GM12878 (cell line): ENCODE data around the gene COG1. TPM values are rescaled to one million over a fixed set of nuclear protein-coding genes. Genes with fewer than 3 reads are reported as not detected.

ENCODE experiments used
- ATAC-seq: fragments of 200-7000 bp; cut with Tn5 transposase; 3 replicates; pipeline ENCODE4 v1.9.1; 2020; ENCODE audit warnings: mild to moderate bottlenecking, moderate library complexity
- BruUV-seq: library from RNA; stranded (reverse); fragments of 400-500 nt; replicated peaks from 2 replicates; lab custom pipeline; 2021; lab: Mats Ljungman, UMichigan
- CTCF ChIA-PET: fragments of 300-600 bp; sonication (Branson Sonifier 250); formaldehyde crosslinking; extraction: SDS; loops from one replicate; lab custom pipeline; 2021; ENCODE audit warnings: inconsistent platforms; lab: Yijun Ruan, JAX
- POLR2A ChIA-PET: fragments of 350-600 bp; formaldehyde crosslinking; extraction: SDS; loops from one replicate; lab custom pipeline; 2021; ENCODE audit warnings: inconsistent platforms; lab: Charles Lee
- RAD21 ChIA-PET: fragments of 300-600 bp; sonication (Branson Sonifier 250); formaldehyde crosslinking; loops from one replicate; lab custom pipeline; 2023; ENCODE audit warnings: antibody characterized with exemption; ENCODE audit not compliant: unreplicated experiment; lab: Charles Lee
- SMC1A ChIA-PET: fragments of 300-600 bp; sonication (Branson Sonifier 250); formaldehyde crosslinking; loops from one replicate; lab custom pipeline; 2023; ENCODE audit not compliant: unreplicated experiment, uncharacterized antibody; lab: Charles Lee
- DNase-seq: peaks from one replicate; pipeline ENCODE4 v3.0.0-alpha.2; 2011; ENCODE audit warnings: low read depth, low spot score
- FAIRE-seq: peaks from 3 replicates; lab custom pipeline; 2011; peaks lifted over from hg19 to GRCh38; lab: Jason Lieb, UNC
- H2AFZ ChIP-seq: 2 replicates; pipeline ENCODE4 v1.6.0; 2011; ENCODE audit warnings: low read depth, low read length, control low read depth; ENCODE audit not compliant: control insufficient read depth
- H3K27ac ChIP-seq: 2 replicates; pipeline ENCODE4 v1.5.1; 2011; ENCODE audit warnings: control low read depth; ENCODE audit not compliant: control insufficient read depth, insufficient read depth
- H3K27me3 ChIP-seq, 2 experiments: replicated peaks in 1 of 2; 2 replicates each; pipeline versions ENCODE4 v1.6.0 to v1.6.1; 2011; ENCODE audit warnings: low read length in 1 of 2; ENCODE audit not compliant: control insufficient read depth in 2 of 2, insufficient read depth in 2 of 2
- H3K36me3 ChIP-seq, 2 experiments: 2 replicates each; pipeline ENCODE4 v1.5.1; 2011; ENCODE audit warnings: low read length in 1 of 2; ENCODE audit not compliant: control insufficient read depth in 2 of 2, insufficient read depth in 2 of 2
- H3K4me1 ChIP-seq: 2 replicates; pipeline ENCODE4 v1.6.1; 2011; ENCODE audit warnings: mild to moderate bottlenecking, low read length, moderate library complexity, mixed read lengths; ENCODE audit not compliant: control insufficient read depth, insufficient read depth
- H3K4me2 ChIP-seq: 2 replicates; pipeline ENCODE4 v1.6.0; 2011; ENCODE audit warnings: control low read depth; ENCODE audit not compliant: control insufficient read depth, insufficient read depth
- H3K4me3 ChIP-seq: fragments of 200-600 bp; sonication (generic); 2 replicates; pipeline ENCODE4 v1.5.1; 2016
- H3K79me2 ChIP-seq: 2 replicates; pipeline ENCODE4 v1.6.0; 2011; ENCODE audit warnings: low read length; ENCODE audit not compliant: control insufficient read depth, insufficient read depth
- H3K9ac ChIP-seq: 2 replicates; pipeline ENCODE4 v1.8.0; 2011; ENCODE audit warnings: low read length, control low read depth, mixed read lengths; ENCODE audit not compliant: control insufficient read depth, insufficient read depth
- H3K9me3 ChIP-seq: replicated peaks from 3 replicates; pipeline ENCODE4 v1.5.1; 2011; ENCODE audit warnings: mild to moderate bottlenecking, low read length; ENCODE audit not compliant: control insufficient read depth, insufficient read depth
- H4K20me1 ChIP-seq: 2 replicates; pipeline ENCODE4 v1.6.0; 2011; ENCODE audit not compliant: control insufficient read depth, insufficient read depth
- CHD1 ChIP-seq: IDR thresholded peaks from 2 replicates; pipeline ENCODE4 v1.6.1; 2012; ENCODE audit warnings: low read depth, low read length, improper control_type of control experiment
- CREM ChIP-seq: IDR thresholded peaks from 2 replicates; pipeline ENCODE4 v1.6.1; 2014; ENCODE audit warnings: antibody characterized with exemption, low read depth
- FOXK2 ChIP-seq: fragments of 450-650 bp; IDR thresholded peaks from 2 replicates; pipeline ENCODE4 v1.6.1; 2017; ENCODE audit warnings: mild to moderate bottlenecking, moderate library complexity
- MTA2 ChIP-seq: fragments of 450-650 bp; IDR thresholded peaks from 2 replicates; pipeline ENCODE4 v1.6.1; 2016; ENCODE audit warnings: low read depth, mild to moderate bottlenecking, moderate library complexity
- NBN ChIP-seq: fragments of 450-650 bp; IDR thresholded peaks from 2 replicates; pipeline ENCODE4 v1.6.1; 2016
- NR2F1 ChIP-seq: fragments of 450-650 bp; conservative IDR thresholded peaks from 2 replicates; pipeline ENCODE4 v1.6.1; 2017; ENCODE audit warnings: mild to moderate bottlenecking
- POLR2AphosphoS5 ChIP-seq: IDR thresholded peaks from 2 replicates; pipeline ENCODE4 v1.6.1; 2011; ENCODE audit warnings: mild to moderate bottlenecking, low read length, inconsistent platforms
- RAD51 ChIP-seq: fragments of 450-650 bp; IDR thresholded peaks from 2 replicates; pipeline ENCODE4 v1.6.1; 2016; ENCODE audit warnings: moderate library complexity, mild to moderate bottlenecking, inconsistent platforms
- SMAD1 ChIP-seq: fragments of 450-650 bp; IDR thresholded peaks from 2 replicates; pipeline ENCODE4 v1.6.1; 2018; ENCODE audit warnings: mild to moderate bottlenecking, low read depth; ENCODE audit not compliant: partially characterized antibody
- SP1 ChIP-seq: IDR thresholded peaks from one replicate; pipeline ENCODE4 v1.6.1; 2011; ENCODE audit warnings: low read depth, low read length
- STAT3 ChIP-seq: IDR thresholded peaks from 2 replicates; pipeline ENCODE4 v1.6.1; 2011; ENCODE audit warnings: low read depth, low read length, improper control_type of control experiment
- YBX1 ChIP-seq: fragments of 450-650 bp; IDR thresholded peaks from 2 replicates; pipeline ENCODE4 v1.6.1; 2016; ENCODE audit warnings: antibody characterized with exemption
- WGBS: methylation state at CpG from one replicate; pipeline ENCODE4 v1.1.6; 2016; ENCODE audit warnings: low lambda C conversion rate; ENCODE audit not compliant: insufficient replicate concordance, insufficient coverage; ENCODE audit errors: missing lambda C conversion rate; 5-methylcytosine and 5-hydroxymethylcytosine counted together
- in situ Hi-C: fragments of 300-500 bp; cut with MboI; formaldehyde crosslinking; loops from 9 replicates; pipeline ENCODE4 v1.14.3; 2018; ENCODE audit warnings: mixed read lengths
- intact Hi-C: fragments of 100-400 bp; cut with micrococcal nuclease; formaldehyde crosslinking; loops from one replicate; pipeline ENCODE4 v1.14.2; 2022; ENCODE audit not compliant: unreplicated experiment
- polyA plus RNA-seq, 11 experiments: library from polyadenylated mRNA; depleted of rRNA in 4 of 11; unstranded in 6 of 11; stranded (reverse) in 5 of 11; fragments of >200 nt; fragmentation: Nextera tagmentation in 4 of 11; fragmentation: Illumina TruSeq in 1 of 11; extraction: Ambion mirVana in 4 of 11; extraction: Trizol in 1 of 11; gene quantifications; 1 replicate in 1 of 11; 2 replicates in 10 of 11; pipeline versions ENCODE4 v1.2.1 to v1.2.3, GENCODE V29; 2011 to 2016; ENCODE audit warnings: inconsistent platforms in 2 of 11, missing spikeins in 2 of 11, low read depth in 1 of 11
- total RNA-seq, 4 experiments: library from RNA; depleted of rRNA in 3 of 4; stranded (reverse); fragments of >200 nt in 3 of 4; fragmentation: Illumina TruSeq in 1 of 4; extraction: Trizol in 1 of 4; gene quantifications; 2 replicates each; pipeline versions ENCODE4 v1.2.1 to v1.2.3, GENCODE V29; 2013 to 2021
- TF ChIP-seq, protein P1 (sequence below): fragments of 450-650 bp; IDR thresholded peaks from 2 replicates; pipeline ENCODE4 v1.6.1; 2016; ENCODE audit warnings: mild to moderate bottlenecking
- TF ChIP-seq, protein P2 (sequence below), 3 experiments: IDR thresholded peaks in 2 of 3; conservative IDR thresholded peaks in 1 of 3; 2 replicates each; pipeline ENCODE4 v1.5.1; 2011; ENCODE audit warnings: low read depth in 3 of 3, low read length in 3 of 3, mild to moderate bottlenecking in 3 of 3, control low read depth in 2 of 3, moderate library complexity in 2 of 3, inconsistent platforms in 1 of 3, mixed read lengths in 1 of 3; ENCODE audit not compliant: control insufficient read depth in 2 of 3, insufficient read depth in 1 of 3; ENCODE audit errors: extremely low read depth in 1 of 3
- TF ChIP-seq, protein P3 (sequence below): fragments of 450-650 bp; IDR thresholded peaks from 2 replicates; pipeline ENCODE4 v1.6.1; 2017; ENCODE audit warnings: mild to moderate bottlenecking, moderate library complexity
- TF ChIP-seq, protein P4 (sequence below): fragments of 450-650 bp; IDR thresholded peaks from 2 replicates; pipeline ENCODE4 v1.6.1; 2017; ENCODE audit warnings: borderline replicate concordance

COG1 gene
- total and polyA plus RNA-seq, 10 of the 15 experiments (the other 5 are each of a cell fraction or from before 2014, with no cell fraction given) = 10.5 to 24.1 (median 18.1) TPM

DNA sequence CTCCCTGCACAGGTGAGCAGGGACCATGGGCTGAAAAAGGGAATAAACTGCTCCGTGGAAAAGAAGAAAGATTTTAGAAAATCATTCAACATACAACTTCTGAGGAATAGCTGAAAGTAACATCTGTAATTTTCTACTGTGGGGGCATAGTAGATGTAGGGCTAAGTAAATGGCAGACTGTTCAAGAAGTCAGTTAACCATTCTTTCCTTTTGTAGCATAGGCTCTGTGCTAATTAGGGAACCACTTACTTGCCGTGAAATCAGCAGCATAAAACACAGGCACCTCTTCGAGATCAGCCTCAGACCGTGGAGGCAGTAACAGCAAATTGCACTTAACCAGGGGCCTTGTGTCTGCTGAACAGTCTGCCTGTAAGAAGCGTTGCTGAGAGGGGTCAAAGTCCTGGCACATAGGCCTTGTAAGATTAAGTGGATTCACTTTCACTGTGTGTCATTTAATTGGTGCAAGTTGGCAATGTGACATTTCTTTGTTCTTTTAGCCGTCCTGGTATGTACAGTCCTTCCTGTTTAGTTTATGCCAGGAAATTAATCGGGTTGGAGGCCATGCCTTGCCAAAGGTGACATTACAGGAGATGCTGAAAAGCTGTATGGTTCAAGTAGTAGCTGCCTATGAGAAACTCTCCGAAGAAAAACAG lies 10.4 kb downstream of the COG1 start:
- ChIA-PET POLR2A (interaction anchor here (1.4 to 2.0 kb wide), 2 partner anchors 11 to 24 kb away, joined by 3 to 11 read pairs; partner anchors contain the start of gene COG1), SMC1A (interaction anchor here (1.0 to 2.8 kb wide), 14 partner anchors 9 to 167 kb away, joined by 3 to 16 read pairs (median 6); partner anchors contain the start of gene COG1), RAD21 (interaction anchor here (0.9 to 3.2 kb wide), 9 partner anchors 9 to 478 kb away, joined by 3 to 21 read pairs (median 4); a partner anchor contains a TSS), CTCF (interaction anchor here (0.7 to 4.7 kb wide), 13 partner anchors 12 to 477 kb away, joined by 3 to 20 read pairs (median 3); partner anchors contain the start of gene COG1)
- Histone ChIP-seq H3K9me3 (no peaks in the 10 kb centered on the region), H3K36me3 (peaks cover 28 to 47% of the 10 kb centered on the region in 2 experiments), H3K4me3 (no peak overlapping the region), H2AFZ (no peak overlapping the region), H4K20me1 (no peaks in the 10 kb centered on the region; the same call in 1 of the 2 replicates), H3K9ac (no peak overlapping the region), H3K27ac (no peak overlapping the region), H3K4me2 (no peak overlapping the region), H3K4me1 (no peaks in the 10 kb centered on the region), H3K79me2 (no peaks in the 10 kb centered on the region), H3K27me3 (no peaks in the 10 kb centered on the region)
- intact Hi-C loops (no loop called here), in situ Hi-C loops (no loop called here)
- FAIRE-seq = no peak
- DNase-seq = no peak
- WGBS = 77% methylated on average over 8 of the region's 8 CpGs
- no TSS peak for BruUV-seq
- peak; percentile 91 for ATAC-seq
- TF ChIP-seq, protein P1, sequence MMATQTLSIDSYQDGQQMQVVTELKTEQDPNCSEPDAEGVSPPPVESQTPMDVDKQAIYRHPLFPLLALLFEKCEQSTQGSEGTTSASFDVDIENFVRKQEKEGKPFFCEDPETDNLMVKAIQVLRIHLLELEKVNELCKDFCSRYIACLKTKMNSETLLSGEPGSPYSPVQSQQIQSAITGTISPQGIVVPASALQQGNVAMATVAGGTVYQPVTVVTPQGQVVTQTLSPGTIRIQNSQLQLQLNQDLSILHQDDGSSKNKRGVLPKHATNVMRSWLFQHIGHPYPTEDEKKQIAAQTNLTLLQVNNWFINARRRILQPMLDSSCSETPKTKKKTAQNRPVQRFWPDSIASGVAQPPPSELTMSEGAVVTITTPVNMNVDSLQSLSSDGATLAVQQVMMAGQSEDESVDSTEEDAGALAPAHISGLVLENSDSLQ = 0 out of 2 replicates have a peak, but pooled peaks have one; percentile 8
- TF ChIP-seq, protein P2, sequence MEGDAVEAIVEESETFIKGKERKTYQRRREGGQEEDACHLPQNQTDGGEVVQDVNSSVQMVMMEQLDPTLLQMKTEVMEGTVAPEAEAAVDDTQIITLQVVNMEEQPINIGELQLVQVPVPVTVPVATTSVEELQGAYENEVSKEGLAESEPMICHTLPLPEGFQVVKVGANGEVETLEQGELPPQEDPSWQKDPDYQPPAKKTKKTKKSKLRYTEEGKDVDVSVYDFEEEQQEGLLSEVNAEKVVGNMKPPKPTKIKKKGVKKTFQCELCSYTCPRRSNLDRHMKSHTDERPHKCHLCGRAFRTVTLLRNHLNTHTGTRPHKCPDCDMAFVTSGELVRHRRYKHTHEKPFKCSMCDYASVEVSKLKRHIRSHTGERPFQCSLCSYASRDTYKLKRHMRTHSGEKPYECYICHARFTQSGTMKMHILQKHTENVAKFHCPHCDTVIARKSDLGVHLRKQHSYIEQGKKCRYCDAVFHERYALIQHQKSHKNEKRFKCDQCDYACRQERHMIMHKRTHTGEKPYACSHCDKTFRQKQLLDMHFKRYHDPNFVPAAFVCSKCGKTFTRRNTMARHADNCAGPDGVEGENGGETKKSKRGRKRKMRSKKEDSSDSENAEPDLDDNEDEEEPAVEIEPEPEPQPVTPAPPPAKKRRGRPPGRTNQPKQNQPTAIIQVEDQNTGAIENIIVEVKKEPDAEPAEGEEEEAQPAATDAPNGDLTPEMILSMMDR (IDR thresholded peaks at IDR 0.05 in 2 of 3, conservative IDR thresholded peaks at IDR 0.05 in 1 of 3; ENCODE audit: control insufficient read depth in 2 of 3, extremely low read depth in 1 of 3, insufficient read depth in 1 of 3, low read depth in 3 of 3, low read length in 3 of 3) = no peak
- TF ChIP-seq, protein P3, sequence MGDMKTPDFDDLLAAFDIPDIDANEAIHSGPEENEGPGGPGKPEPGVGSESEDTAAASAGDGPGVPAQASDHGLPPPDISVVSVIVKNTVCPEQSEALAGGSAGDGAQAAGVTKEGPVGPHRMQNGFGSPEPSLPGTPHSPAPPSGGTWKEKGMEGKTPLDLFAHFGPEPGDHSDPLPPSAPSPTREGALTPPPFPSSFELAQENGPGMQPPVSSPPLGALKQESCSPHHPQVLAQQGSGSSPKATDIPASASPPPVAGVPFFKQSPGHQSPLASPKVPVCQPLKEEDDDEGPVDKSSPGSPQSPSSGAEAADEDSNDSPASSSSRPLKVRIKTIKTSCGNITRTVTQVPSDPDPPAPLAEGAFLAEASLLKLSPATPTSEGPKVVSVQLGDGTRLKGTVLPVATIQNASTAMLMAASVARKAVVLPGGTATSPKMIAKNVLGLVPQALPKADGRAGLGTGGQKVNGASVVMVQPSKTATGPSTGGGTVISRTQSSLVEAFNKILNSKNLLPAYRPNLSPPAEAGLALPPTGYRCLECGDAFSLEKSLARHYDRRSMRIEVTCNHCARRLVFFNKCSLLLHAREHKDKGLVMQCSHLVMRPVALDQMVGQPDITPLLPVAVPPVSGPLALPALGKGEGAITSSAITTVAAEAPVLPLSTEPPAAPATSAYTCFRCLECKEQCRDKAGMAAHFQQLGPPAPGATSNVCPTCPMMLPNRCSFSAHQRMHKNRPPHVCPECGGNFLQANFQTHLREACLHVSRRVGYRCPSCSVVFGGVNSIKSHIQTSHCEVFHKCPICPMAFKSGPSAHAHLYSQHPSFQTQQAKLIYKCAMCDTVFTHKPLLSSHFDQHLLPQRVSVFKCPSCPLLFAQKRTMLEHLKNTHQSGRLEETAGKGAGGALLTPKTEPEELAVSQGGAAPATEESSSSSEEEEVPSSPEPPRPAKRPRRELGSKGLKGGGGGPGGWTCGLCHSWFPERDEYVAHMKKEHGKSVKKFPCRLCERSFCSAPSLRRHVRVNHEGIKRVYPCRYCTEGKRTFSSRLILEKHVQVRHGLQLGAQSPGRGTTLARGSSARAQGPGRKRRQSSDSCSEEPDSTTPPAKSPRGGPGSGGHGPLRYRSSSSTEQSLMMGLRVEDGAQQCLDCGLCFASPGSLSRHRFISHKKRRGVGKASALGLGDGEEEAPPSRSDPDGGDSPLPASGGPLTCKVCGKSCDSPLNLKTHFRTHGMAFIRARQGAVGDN = peak; percentile 65; the same call in 1 of the 2 replicates
- TF ChIP-seq, protein P4, sequence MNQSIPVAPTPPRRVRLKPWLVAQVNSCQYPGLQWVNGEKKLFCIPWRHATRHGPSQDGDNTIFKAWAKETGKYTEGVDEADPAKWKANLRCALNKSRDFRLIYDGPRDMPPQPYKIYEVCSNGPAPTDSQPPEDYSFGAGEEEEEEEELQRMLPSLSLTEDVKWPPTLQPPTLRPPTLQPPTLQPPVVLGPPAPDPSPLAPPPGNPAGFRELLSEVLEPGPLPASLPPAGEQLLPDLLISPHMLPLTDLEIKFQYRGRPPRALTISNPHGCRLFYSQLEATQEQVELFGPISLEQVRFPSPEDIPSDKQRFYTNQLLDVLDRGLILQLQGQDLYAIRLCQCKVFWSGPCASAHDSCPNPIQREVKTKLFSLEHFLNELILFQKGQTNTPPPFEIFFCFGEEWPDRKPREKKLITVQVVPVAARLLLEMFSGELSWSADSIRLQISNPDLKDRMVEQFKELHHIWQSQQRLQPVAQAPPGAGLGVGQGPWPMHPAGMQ = no peak
- TF ChIP-seq STAT3 (no peak), POLR2AphosphoS5 (no peak), SP1 (no peak), NBN (peak; percentile 39; the same call in 1 of the 2 replicates), CREM (no peak), MTA2 (peak; percentile 34), NR2F1 (0 out of 2 replicates have a peak, but pooled peaks have one; percentile 11), YBX1 (no peak), SMAD1 (no peak), FOXK2 (0 out of 2 replicates have a peak, but pooled peaks have one; percentile 14), CHD1 (no peak), RAD51 (peak; percentile 61; the same call in 1 of the 2 replicates)
